SK-N-SH (cell line): ENCODE data around the gene MED15.

Experiments used
- EP300 ChIP-seq, 2 experiments: IDR thresholded peaks; 2 replicates each; pipeline versions ENCODE4 v1.4.0 to v1.6.1; 2012; ENCODE audit warnings: borderline replicate concordance in 1 of 2, low read depth in 1 of 2, low read length in 1 of 2
- MAX ChIP-seq: IDR thresholded peaks from 2 replicates; pipeline ENCODE4 v1.4.0; 2012; ENCODE audit warnings: low read depth
- MEF2A ChIP-seq: IDR thresholded peaks from 2 replicates; pipeline ENCODE4 v1.4.0; 2012; ENCODE audit warnings: low read depth, borderline replicate concordance
- POLR2AphosphoS5 ChIP-seq: IDR thresholded peaks from 2 replicates; pipeline ENCODE4 v1.6.1; 2012; ENCODE audit warnings: low read depth, low read length
- SMC3 ChIP-seq: IDR thresholded peaks from 2 replicates; pipeline ENCODE4 v1.6.1; 2012; ENCODE audit warnings: low read depth, low read length, improper control_type of control experiment
- TAF1 ChIP-seq: IDR thresholded peaks from 2 replicates; pipeline ENCODE4 v1.6.1; 2012; ENCODE audit warnings: low read depth, mild to moderate bottlenecking, low read length, moderate library complexity, borderline replicate concordance
- TF ChIP-seq, protein P1 (sequence below): IDR thresholded peaks from 2 replicates; pipeline ENCODE4; 2012
- TF ChIP-seq, protein P2 (sequence below): fragments of 200-600 bp; sonication (generic); IDR thresholded peaks from 2 replicates; pipeline ENCODE4 v1.6.1; 2017; ENCODE audit warnings: antibody characterized with exemption, mild to moderate bottlenecking, moderate library complexity

DNA sequence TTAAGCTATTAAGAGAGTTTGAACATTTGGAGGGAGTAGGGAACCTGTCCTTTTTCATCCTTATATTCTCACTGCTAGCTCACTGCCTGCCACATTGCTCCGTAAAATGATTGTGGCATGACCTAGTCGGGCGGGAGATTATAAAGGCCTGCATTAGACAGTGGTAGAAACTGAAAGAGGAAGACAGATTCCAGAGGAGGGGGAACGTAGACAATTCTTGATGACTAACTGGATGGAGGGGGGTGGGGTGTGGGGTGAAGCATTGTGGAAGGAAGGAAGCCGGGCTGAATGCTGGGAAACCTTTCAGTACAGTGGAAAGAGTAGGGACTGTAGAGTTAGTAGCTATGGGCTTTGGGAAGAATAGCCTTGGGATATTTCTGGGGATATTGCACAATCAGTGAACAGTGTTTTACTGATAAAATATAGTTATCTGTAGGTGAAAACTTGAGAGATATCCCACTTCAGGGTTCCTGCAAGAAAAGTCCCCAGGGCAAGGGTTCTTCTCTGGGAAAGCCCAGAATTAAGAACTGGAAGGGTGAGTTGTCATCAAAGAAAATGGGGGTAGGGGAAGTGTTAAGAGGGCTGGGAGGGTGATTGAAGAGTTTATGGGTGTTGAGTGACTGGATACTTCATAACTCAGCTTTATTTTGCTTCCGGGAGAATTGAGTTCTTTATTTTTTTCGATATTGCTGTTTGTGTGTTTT lies 2.1 kb downstream of the MED15 start:
- TF ChIP-seq, protein P1, sequence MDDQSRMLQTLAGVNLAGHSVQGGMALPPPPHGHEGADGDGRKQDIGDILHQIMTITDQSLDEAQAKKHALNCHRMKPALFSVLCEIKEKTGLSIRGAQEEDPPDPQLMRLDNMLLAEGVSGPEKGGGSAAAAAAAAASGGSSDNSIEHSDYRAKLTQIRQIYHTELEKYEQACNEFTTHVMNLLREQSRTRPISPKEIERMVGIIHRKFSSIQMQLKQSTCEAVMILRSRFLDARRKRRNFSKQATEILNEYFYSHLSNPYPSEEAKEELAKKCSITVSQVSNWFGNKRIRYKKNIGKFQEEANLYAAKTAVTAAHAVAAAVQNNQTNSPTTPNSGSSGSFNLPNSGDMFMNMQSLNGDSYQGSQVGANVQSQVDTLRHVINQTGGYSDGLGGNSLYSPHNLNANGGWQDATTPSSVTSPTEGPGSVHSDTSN = peak; percentile 19; the same call in 1 of the 2 replicates
- TF ChIP-seq MEF2A = no peak
- no peak for TF ChIP-seq SMC3
- TF ChIP-seq EP300 (IDR thresholded peaks at IDR 0.05; ENCODE audit: borderline replicate concordance in 1 of 2, low read depth in 1 of 2, low read length in 1 of 2) = no peak; a peak in 1 of 4 replicates
- peak; percentile 37; the same call in 1 of the 2 replicates for TF ChIP-seq TAF1
- TF ChIP-seq, protein P2, sequence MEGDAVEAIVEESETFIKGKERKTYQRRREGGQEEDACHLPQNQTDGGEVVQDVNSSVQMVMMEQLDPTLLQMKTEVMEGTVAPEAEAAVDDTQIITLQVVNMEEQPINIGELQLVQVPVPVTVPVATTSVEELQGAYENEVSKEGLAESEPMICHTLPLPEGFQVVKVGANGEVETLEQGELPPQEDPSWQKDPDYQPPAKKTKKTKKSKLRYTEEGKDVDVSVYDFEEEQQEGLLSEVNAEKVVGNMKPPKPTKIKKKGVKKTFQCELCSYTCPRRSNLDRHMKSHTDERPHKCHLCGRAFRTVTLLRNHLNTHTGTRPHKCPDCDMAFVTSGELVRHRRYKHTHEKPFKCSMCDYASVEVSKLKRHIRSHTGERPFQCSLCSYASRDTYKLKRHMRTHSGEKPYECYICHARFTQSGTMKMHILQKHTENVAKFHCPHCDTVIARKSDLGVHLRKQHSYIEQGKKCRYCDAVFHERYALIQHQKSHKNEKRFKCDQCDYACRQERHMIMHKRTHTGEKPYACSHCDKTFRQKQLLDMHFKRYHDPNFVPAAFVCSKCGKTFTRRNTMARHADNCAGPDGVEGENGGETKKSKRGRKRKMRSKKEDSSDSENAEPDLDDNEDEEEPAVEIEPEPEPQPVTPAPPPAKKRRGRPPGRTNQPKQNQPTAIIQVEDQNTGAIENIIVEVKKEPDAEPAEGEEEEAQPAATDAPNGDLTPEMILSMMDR = no peak
- TF ChIP-seq POLR2AphosphoS5 = peak; percentile 73; the same call in 1 of the 2 replicates
- TF ChIP-seq MAX = peak; percentile 74
